ENCODE measurements around the gene FAXDC2.
"Not testable (repeated sequence)": the region's sequence is repeated elsewhere in the genome, so short reads cannot be mapped to it uniquely, and the experiment has no call there.

Gene FAXDC2

GRCh38 chr5:154860765-154861164 is 10.4 kb upstream of the FAXDC2 start:
- FAIRE-seq = no peak

GRCh38 chr5:154860123-154860522 is 9.7 kb upstream of the FAXDC2 start:
- FAIRE-seq = no peak

- FAIRE-seq = no peak
Observed at GRCh38 chr5:154858972-154859871, 8.8 kb upstream of the FAXDC2 start.

GRCh38 chr5:154858297-154858971 is 8.0 kb upstream of the FAXDC2 start, which contains the start of gene CNOT8:
CNOT8 (plus strand) TSS chr5:154858627; CDS start chr5:154863279, 4,652 bp downstream.
- no peak for FAIRE-seq

GRCh38 chr5:154857530-154858296 is 7.3 kb upstream of the FAXDC2 start:
- FAIRE-seq = no peak

- FAIRE-seq = no peak
Observed at GRCh38 chr5:154851351-154851750, 948 bp upstream of the FAXDC2 start.

GRCh38 chr5:154849791-154850201 is 607 bp downstream of the FAXDC2 start:
- no peak for FAIRE-seq

GRCh38 chr5:154849264-154849785 is 1.1 kb downstream of the FAXDC2 start:
- no peak for FAIRE-seq

- no peak for FAIRE-seq
Observed at GRCh38 chr5:154844809-154845208, 5.6 kb downstream of the FAXDC2 start.

- FAIRE-seq = no peak
Observed at GRCh38 chr5:154842689-154843530, 7.5 kb downstream of the FAXDC2 start.

GRCh38 chr5:154841273-154841661 is 9.1 kb downstream of the FAXDC2 start:
- FAIRE-seq = no peak

GRCh38 chr5:154840435-154841272 is 9.7 kb downstream of the FAXDC2 start:
- no peak for FAIRE-seq

- no peak for FAIRE-seq
Observed at GRCh38 chr5:154837009-154837901, 13.1 kb downstream of the FAXDC2 start.

GRCh38 chr5:154836225-154836624 is 14.2 kb downstream of the FAXDC2 start:
- FAIRE-seq = no peak

- FAIRE-seq = not testable (repeated sequence)
Observed at GRCh38 chr5:154835701-154836052, 14.7 kb downstream of the FAXDC2 start.

GRCh38 chr5:154834053-154834452 is 16.4 kb downstream of the FAXDC2 start:
- no peak for FAIRE-seq

- FAIRE-seq = not testable (repeated sequence)
Observed at GRCh38 chr5:154832804-154833203, 17.6 kb downstream of the FAXDC2 start.

GRCh38 chr5:154831451-154831850 is 19.0 kb downstream of the FAXDC2 start:
- no peak for FAIRE-seq

- FAIRE-seq = no peak
Observed at GRCh38 chr5:154830596-154830995, 19.8 kb downstream of the FAXDC2 start.

GRCh38 chr5:154830219-154830595 is 20.2 kb downstream of the FAXDC2 start:
- FAIRE-seq = no peak

Measured in islet of Langerhans (tissue), 1 donor.